HG03108 (cell line): ENCODE measurements around the gene PLCB1.

Source experiments
- ATAC-seq: cut with Tn5 transposase; IDR thresholded peaks from one replicate; pipeline ENCODE4 v1.9.1; 2021; ENCODE audit warnings: moderate library complexity; ENCODE audit not compliant: unreplicated experiment

Gene PLCB1

DNA sequence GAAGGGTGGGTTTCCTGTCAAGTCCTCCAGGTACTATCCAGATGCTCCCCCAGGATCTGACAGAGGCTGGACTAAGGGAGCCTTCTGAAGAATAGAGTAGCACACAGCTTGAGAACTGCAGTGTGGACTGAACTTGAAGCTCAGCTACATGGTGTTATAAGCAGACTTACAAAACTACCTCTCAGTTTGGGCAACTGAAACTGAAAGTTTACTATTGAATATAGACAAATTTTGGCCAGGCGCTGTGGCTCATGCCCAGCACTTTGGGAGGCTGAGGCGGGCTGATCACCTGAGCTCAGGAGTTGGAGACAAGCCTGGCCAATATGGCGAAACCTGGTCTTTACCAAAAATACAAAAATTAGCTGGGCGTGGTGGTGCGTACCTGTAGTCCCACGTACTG, 348.5 kb downstream of the PLCB1 start:
- ATAC-seq: no peak

- ATAC-seq: no peak
These were observed 355.6 kb downstream of the PLCB1 start for GRCh38 chr20:8487696-8488095.

GRCh38 chr20:8489094-8489883, 357.2 kb downstream of the PLCB1 start:
- ATAC-seq: no peak

- no peak for ATAC-seq
These were observed 358.2 kb downstream of the PLCB1 start for GRCh38 chr20:8490076-8490830.

- ATAC-seq: no peak
These were observed 360.1 kb downstream of the PLCB1 start for GRCh38 chr20:8492173-8492572.

GRCh38 chr20:8498571-8498970, 366.5 kb downstream of the PLCB1 start:
- ATAC-seq: no peak

GRCh38 chr20:8504030-8504429, 372.0 kb downstream of the PLCB1 start:
- no peak for ATAC-seq

DNA sequence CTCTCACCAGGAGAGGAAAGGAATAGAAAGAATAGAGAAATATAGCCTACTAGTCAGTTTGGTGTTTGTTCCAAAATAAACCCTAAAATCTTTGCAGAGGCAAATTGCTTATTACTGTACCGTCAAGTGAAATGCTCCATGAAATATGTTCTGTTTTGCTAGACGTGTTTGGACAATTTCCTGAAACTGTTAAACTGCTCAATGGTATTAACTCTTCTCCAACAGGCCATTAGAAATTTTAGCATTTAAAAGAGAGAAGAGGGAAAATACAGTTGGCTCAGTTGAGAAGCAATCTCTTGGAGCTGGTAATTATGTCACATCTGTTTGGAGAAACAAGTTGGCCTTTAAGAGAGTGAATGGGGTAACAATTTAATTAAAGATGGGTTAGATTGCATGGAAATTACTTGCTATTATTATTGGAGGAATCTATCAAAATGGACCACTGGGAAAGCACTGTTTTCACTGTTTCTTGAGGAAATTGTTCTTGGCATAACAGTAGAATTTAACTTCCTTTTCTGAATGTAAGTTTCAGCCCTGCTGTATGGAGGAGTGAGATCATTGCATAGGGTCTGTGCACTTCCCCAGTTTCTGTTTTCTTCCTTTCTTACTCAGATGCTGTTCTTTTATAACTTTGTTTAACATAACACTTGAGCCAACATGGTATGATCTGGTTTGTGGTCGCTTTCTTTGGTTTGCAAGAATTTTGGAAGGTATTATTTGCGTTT, 373.6 kb downstream of the PLCB1 start:
- no peak for ATAC-seq

- no peak for ATAC-seq
These were observed 375.2 kb downstream of the PLCB1 start for GRCh38 chr20:8507231-8507630.

DNA sequence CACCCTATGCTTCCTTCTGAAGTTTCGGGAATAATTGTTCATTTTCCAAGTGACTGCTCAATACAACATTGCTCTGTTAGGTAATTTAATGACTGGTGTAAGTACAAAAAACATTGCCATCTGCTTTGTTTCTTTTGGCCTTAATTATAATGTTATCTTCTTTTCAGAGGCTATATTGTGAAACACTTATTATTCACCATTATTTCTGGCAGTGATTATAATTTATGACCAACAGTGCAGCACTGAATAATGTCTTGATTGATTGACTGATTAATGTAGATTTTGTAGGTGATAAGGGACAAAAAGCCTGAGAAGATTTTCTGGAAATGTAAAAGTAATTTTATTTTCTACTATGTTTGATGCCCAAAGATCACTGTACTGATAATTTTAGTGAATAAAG, 377.7 kb downstream of the PLCB1 start:
- no peak for ATAC-seq

DNA sequence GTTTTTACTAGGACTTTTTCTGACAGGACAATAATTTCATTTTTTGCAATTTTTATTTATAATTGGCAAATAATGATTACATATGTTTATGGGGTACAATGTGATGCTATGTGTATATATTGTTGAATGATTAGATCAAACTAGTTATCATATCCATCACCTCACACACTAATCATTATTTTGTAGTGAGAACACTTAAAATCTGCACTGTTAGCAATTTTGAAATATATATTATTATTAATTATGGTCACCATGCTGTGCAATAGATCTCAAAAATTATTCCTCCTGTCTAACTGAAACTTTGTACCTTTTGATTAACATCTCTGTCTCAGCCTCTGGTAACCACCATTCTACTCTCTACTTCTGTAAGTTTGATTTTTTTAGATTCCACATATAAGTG, 378.7 kb downstream of the PLCB1 start:
- ATAC-seq: no peak

GRCh38 chr20:8512003-8512402, 379.9 kb downstream of the PLCB1 start:
- ATAC-seq: no peak

DNA sequence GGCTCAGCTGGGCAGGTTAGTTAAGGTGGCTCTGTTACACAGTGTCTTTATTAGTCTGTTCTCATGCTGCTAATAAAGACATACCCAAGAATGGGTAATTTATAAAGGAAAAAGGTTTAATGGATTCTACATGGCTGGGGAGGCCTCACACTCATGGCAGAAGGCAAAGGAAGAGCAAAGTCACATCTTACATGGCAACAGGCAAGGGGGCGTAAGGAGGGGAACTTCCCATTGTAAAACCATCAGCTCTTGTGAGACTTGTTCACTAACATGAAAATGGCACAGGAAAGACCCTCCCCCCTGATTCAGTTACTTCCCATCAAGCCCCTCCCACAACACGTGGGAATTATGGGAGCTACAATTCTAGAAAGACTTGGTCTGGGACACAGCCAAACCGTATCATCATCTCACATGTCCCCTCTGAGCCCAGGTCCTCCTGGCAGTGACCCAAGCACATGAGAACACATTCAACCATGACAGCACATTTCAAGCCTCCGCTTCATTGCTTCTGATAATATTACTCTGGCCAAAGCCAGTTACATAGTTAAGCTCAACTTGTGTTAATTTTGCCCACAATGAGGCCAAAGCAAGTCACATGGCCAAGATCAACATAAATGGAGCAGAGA, 383.9 kb downstream of the PLCB1 start:
- ATAC-seq: no peak

DNA sequence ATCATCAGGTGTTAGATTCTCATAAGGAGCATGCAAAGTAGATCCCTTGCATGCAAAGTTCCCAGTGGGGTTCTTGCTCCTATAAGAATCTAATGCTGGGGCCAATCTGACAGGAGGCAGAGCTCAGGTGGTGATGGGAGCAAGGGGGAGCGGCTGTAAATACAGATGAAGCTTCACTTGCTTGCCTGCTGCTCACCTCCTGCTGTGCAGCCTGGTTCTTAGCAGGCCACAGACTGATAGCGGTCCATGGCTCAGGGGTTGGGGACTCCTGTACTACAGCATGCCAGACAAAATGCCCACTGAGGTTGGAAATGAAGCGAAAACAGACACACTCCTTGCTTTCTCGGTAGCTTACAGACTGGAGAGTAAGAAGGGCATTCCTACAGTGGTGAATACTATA, 386.8 kb downstream of the PLCB1 start:
- no peak for ATAC-seq

- ATAC-seq: no peak
These were observed 387.8 kb downstream of the PLCB1 start for GRCh38 chr20:8519887-8520286.

GRCh38 chr20:8522168-8522567, 390.1 kb downstream of the PLCB1 start:
- no peak for ATAC-seq

DNA sequence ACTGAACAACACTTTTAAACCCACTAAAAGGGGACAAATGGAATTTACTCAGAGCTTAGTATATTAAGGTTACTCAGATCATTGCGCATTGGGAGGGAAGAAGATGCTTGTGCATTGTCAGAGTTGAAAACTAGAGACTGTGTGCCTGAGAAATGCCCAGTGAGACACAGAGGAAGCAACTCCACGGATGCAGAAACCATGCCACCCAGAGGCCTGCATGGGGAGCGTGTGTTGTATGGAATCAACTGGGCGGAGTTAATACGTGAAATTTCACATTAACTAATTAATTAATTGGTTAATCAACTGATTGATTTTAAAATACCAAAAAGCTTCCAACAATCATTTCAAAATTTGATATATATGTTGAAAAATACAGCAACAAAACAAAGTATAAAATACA, 391.6 kb downstream of the PLCB1 start:
- no peak for ATAC-seq

DNA sequence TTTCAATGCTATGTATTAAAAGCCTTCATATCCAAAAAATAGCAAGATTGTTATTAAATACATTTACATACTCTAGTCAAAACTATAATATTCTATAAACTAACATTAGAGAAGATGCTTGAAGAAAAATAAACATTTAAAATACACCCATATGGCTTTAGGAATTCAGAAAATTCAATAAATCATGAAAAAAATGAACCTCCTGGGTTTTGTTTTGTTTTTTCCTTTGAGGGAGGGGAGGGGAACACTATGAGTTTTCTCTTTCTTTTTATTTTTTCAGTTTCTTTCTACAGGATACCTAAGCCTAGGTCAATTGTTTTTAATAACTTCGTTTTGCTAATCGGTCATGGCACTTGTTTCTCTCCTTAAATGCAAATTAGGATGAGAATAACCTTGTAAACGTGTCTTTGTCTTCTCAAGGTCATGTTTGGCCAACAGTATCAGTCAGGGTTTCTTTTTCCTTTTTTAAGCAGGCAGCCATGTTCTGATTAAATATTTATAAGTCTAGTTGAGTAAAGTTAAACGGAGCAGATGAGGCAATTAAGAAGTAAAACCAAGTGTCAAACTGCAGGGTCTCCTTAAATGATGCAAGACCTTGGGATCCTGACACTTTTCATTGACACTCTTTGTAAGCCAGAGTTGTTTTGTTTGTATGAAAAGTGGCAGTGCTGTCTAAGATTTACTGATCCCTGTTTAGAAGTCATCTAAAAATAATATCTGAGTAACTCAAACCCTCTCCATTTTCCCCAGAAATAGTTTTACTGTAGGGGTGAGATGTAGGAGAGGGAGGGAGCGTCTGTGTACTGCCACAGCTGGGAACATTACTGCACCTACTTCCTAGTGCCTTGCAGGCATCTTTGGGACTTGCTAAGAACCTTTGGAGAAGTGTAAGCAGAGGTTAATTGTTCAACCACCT, 392.3 kb downstream of the PLCB1 start:
- no peak for ATAC-seq

DNA sequence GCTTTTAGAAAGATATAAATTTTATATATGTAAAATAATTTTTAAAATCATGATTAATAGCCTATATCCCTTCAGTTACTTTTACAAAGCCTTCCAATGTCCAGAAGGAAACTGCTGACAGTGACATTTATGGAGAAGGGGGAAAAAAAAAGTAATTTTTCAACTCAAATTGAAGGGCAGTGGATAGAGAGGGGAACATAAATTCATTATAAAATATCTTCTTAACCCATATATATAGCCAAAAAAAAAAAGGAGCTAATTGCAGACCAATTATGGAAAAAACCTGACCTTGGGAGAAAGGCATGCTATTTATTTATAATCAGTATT, 392.9 kb downstream of the PLCB1 start:
- ATAC-seq: no peak

- ATAC-seq: no peak
These were observed 394.5 kb downstream of the PLCB1 start for GRCh38 chr20:8526610-8527009.
